ENCODE data around the gene PLAAT1.

The PLAAT1 gene

DNA sequence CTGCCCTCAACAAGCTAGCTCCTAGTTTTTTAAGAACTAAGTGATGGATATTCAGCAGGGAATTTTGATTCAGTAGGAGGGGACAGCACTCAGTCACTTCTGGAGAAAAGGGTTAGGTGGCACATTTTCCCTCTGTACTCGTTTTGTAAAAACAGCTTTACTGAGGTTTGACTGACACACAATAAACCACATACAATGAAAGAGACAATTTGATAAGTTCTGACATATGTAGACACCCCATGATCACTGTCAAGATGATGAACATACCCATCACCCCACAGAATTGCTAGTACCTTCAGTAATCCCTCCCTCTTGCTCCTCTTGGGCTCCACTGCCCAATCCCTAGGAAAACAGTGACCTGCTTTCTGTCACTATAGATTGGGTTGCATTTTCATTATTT, 29.0 kb upstream of the PLAAT1 start:
- TF ChIP-seq, protein P1, sequence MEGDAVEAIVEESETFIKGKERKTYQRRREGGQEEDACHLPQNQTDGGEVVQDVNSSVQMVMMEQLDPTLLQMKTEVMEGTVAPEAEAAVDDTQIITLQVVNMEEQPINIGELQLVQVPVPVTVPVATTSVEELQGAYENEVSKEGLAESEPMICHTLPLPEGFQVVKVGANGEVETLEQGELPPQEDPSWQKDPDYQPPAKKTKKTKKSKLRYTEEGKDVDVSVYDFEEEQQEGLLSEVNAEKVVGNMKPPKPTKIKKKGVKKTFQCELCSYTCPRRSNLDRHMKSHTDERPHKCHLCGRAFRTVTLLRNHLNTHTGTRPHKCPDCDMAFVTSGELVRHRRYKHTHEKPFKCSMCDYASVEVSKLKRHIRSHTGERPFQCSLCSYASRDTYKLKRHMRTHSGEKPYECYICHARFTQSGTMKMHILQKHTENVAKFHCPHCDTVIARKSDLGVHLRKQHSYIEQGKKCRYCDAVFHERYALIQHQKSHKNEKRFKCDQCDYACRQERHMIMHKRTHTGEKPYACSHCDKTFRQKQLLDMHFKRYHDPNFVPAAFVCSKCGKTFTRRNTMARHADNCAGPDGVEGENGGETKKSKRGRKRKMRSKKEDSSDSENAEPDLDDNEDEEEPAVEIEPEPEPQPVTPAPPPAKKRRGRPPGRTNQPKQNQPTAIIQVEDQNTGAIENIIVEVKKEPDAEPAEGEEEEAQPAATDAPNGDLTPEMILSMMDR (conservative IDR thresholded peaks at IDR 0.05; ENCODE audit: low read depth, low read length), result no peak
- DNase-seq (ENCODE audit: low read depth), result no peak
- H3K4me3 ChIP-seq (ENCODE audit: low read depth, low read length), result no peak overlapping the region

DNA sequence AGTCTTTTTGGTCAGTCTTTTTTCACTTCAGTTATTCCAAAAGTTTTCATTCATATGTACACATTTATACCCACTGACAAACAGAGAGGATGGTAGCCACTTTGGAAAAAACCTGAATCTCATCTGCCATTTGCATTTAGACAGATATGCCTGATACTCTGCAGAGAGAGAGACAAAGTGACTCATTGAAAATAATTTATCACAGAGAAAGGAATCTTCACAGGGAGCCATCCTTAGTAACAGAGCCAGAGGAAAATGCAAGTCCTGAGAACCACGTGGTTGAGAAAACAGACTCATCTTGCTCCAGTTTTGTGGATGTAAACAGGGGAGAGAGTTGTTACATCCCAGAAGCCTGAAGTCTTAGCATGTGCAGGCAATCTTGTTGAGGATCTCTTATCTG, 28.2 kb upstream of the PLAAT1 start:
- H3K4me3 ChIP-seq (ENCODE audit: low read depth, low read length), result no peak overlapping the region
- no peak for DNase-seq (ENCODE audit: low read depth)
- TF ChIP-seq, protein P1 (conservative IDR thresholded peaks at IDR 0.05; ENCODE audit: low read depth, low read length), result no peak

DNA sequence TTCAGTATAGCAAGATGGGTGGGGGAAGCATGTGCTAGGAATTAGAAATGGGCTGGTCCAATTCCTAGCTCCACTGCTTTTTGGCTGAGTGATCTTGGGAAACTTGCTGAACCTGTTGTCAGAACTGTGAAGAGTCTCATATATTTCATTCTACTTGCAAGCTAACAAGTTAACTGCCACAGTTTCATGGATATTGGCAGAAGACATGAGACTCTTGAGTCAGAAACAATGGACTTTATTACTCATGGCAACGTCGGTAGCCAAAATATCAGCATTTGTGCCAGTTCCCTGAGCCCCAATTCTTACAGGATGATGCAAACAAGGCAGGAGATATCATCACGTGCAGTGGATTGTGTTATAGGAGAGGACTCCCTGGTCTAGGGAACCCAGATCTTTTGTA, 26.6 kb upstream of the PLAAT1 start:
- H3K4me3 ChIP-seq (ENCODE audit: low read depth, low read length), result no peak overlapping the region
- no peak for DNase-seq (ENCODE audit: low read depth)
- TF ChIP-seq, protein P1 (conservative IDR thresholded peaks at IDR 0.05; ENCODE audit: low read depth, low read length), result no peak

DNA sequence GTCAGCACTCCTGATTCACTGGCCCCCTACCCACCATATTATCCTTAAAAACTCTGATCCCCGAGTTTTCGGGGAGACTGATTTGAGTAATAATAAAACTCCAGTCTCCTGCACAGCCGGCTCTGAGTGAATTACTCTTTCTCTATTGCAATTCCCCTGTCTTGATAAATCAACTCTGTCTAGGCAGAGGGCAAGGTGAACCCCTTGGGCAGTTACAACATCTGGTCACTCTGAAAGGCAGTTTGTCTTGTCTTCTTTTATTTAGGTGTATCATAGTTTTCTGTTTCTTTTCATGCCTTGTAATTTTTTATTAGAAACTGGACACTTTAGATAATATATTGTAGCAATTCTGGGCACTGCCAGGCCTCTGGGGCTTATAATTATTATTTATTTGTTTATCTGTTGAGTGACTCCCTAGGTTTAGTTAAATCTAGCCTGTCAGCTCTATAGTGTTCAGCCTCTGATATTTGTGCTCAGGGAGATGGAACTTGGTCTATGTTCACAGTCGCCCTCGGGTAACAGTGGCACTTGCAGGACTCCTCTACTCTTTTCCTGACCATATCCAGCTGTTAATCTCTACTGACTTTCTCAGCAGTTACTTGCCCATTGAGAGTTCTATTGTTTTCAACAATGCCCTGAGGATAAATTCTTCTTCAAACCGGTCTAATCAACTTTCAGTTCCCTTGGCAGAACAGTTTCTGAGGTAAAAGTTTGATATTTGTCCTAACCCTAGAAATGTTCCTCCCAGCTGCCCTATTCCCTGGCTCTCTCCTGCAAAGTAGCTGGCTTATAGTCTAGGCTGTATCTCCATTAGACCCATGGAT, 15.5 kb upstream of the PLAAT1 start:
- TF ChIP-seq, protein P1 (conservative IDR thresholded peaks at IDR 0.05; ENCODE audit: low read depth, low read length), result no peak
- DNase-seq (ENCODE audit: low read depth), result no peak
- no peak overlapping the region for H3K4me3 ChIP-seq (ENCODE audit: low read depth, low read length)

DNA sequence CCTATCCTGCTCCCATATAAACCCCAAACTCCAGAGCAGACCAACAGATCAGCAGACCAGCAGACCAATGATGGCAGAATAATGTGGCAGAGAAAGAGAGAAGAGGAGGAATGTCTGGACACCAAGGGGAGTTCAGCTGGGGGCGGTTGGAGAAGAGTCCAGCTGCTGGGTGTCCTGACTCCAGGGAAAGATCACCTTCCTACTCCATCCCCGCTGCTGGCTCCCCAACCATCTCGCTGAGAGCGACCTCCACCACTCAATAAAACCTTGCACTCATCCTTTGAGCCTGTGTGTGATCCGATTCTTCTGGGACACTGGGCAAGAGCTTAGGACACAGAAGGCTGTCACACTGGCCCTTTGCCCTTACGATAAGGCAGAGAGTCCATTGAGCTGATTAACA, 12.8 kb upstream of the PLAAT1 start:
- TF ChIP-seq, protein P1 (conservative IDR thresholded peaks at IDR 0.05; ENCODE audit: low read depth, low read length), result no peak
- no peak for DNase-seq (ENCODE audit: low read depth)
- H3K4me3 ChIP-seq (ENCODE audit: low read depth, low read length), result no peak overlapping the region

DNA sequence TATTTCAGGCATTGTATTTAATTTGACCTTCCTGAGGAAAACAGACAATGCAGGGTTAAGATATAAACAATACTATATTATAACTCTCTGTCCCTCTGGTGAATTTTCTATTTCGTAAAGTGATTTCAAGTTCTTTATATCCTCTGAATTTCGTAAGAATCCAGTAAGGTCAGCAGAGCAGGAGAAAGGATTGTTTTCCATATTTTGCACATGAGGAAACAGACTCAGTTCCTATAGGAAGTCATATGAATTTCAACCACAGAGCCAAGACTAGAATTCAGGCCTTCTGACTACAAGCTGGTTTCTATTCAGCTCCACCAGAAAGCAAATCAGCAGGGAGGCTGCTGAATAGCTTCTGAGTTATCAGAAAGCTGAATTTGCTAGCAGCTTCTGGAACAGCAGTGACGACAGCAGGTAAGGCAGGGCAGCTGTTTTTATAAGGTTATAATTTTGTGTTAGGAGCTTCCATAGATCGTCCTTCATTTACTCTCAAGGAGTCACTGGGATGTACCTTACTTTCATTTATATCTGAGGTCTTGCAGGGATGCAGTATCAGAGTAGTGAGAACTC, 11.1 kb upstream of the PLAAT1 start:
- TF ChIP-seq, protein P1 (conservative IDR thresholded peaks at IDR 0.05; ENCODE audit: low read depth, low read length), result no peak
- no peak for DNase-seq (ENCODE audit: low read depth)
- no peak overlapping the region for H3K4me3 ChIP-seq (ENCODE audit: low read depth, low read length)

DNA sequence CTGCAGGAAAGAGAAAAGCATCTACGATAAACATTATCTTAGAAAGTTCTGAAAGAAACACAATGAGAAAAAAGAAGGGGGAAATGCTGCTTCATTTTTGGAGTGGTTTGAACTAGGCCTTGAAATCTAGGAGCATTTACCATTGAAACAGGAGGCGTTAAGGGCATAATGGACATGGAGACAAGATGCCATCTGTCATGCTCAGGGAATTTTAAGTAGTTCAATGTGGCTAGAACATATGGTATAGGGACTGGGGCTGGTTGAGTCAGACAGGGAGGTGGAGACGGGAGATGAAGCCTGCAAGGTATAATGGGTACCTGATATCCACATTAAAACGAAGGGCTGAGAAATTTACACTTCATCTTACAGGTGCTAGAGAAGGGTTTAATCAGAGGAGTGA, 10.4 kb upstream of the PLAAT1 start:
- no peak overlapping the region for H3K4me3 ChIP-seq (ENCODE audit: low read depth, low read length)
- no peak for DNase-seq (ENCODE audit: low read depth)
- TF ChIP-seq, protein P1 (conservative IDR thresholded peaks at IDR 0.05; ENCODE audit: low read depth, low read length), result no peak
